HG03103 (cell line): ENCODE results near the gene LIPN.

Source experiments
- ATAC-seq: cut with Tn5 transposase; IDR thresholded peaks from one replicate; pipeline ENCODE4 v1.9.1; 2021; ENCODE audit warnings: low read depth; ENCODE audit not compliant: unreplicated experiment

Gene LIPN

DNA sequence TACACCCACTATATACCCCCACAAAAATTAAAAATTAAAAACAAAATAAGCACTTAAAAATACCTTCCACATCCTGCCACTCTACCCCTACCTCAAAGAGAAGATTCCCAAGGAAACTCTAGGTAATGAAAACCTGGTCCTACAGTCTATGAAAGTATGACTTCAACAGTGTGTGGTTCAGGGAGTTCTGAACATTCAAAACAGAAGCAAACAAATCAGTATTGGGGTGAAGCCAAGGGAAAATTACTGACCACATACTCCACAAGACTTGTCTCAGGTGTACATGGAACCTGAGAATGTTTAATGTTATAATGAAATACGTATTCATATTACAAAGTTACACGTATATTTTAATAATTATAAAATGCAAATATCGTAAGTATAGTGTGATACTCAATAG lies 22.4 kb downstream of the LIPN start:
- ATAC-seq = no peak

- ATAC-seq = no peak
Measured at GRCh38 chr10:88783724-88784123, 23.9 kb downstream of the LIPN start.

GRCh38 chr10:88786032-88786770 lies 26.4 kb downstream of the LIPN start:
- ATAC-seq = no peak

DNA sequence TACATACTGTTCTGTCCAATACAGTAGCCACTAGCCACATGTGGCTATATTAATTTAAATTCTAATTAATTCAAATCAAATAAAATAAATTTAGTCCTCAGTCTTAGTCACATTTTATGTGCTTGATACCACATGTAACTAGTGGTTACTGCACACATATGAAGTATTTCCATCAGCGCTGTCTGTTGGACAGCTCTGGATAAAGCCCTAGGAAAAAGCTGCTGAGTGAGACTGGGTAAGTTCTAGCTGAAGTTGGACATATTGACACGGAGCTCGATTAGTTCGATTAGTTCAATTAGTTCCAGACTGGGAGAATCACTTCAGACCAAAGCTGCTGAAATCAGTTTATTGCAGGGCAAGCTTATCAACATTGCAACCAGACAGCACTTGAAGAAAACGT lies 27.6 kb downstream of the LIPN start:
- no peak for ATAC-seq

- no peak for ATAC-seq
Measured at GRCh38 chr10:88788924-88789323, 29.1 kb downstream of the LIPN start.

DNA sequence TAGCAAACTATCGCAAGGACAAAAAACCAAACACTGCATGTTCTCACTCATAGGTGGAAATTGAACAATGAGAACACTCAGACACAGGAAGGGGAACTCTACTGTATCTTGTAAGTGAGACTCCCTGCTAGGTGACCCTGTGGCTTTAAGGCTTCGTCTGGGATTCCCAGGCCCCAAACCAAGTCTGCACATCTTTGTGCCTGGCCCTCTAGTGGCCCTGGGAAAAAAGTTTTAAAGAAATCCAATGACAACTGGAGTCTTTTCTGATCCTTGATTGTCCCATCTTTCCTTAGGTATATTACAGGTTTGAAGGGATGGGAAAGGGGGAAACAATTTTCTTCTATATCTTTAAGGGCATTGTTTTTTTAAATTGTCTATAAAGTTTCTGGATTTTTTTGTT lies 32.1 kb downstream of the LIPN start:
- no peak for ATAC-seq

DNA sequence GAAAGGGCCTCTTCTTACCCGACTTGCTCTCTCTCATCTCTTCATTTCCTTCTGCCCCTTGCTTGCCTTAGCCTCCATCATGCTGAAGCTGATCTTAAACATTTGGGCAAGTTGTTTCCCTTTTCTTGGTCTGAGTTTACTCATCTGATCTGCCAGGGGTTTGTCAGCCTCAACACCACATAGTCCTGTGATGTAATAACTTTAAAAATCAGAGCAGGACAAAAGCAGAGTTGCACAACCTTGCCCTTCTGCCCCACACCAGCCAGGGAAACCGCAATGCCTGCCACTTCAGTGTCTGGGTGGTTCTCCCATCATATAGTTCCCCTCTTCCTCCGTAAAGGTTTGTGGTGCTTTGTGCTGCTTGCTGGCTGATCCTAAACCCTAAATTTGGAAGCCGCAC lies 32.8 kb downstream of the LIPN start:
- ATAC-seq = no peak

DNA sequence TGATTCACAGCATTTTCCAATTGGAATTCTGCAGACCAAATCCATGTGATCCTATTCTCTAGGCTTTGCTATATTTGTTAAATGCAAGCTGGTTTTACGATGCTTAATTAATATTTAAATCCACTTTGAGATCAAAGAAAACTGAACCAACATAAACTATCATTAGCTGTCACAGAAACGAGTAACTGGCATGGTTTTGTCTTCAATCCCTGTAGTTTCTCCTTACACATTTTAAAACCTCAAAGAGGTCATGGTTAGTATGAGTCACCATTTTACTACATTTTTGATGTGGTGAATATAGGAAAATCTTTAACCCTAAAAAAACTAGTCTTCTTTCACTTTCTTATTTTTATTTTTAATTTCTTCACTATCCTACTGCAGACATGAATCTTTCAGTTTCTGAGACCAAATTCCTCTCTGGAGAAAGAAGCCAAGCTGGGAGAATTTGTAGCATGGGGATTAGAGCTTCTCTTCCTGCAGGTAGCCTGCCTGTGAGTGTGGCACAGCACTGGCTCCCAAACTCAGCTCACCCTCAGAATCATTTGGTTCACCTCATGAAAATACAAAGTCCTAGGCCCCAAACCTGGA lies 34.0 kb downstream of the LIPN start:
- ATAC-seq = no peak

DNA sequence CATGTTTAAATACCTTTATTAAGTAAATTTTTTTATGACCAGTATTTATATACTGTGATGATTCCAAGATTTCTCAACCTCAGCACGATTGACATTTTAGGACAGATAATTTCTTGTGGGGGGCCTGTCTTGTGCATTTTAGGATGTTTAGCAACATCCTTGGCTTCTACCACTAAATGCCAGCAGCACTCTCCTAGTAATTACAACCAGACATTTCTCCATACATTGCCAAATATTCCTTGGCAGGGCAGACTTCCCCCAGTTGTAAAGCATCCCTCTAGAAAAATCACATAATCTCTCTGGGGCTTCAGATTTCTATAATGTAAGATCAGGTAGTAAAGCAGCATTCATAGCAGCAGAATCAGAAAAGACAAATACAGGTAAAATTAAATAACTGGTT lies 34.9 kb downstream of the LIPN start:
- ATAC-seq = no peak

- ATAC-seq = no peak
Measured at GRCh38 chr10:88800152-88801125, 40.6 kb downstream of the LIPN start.

DNA sequence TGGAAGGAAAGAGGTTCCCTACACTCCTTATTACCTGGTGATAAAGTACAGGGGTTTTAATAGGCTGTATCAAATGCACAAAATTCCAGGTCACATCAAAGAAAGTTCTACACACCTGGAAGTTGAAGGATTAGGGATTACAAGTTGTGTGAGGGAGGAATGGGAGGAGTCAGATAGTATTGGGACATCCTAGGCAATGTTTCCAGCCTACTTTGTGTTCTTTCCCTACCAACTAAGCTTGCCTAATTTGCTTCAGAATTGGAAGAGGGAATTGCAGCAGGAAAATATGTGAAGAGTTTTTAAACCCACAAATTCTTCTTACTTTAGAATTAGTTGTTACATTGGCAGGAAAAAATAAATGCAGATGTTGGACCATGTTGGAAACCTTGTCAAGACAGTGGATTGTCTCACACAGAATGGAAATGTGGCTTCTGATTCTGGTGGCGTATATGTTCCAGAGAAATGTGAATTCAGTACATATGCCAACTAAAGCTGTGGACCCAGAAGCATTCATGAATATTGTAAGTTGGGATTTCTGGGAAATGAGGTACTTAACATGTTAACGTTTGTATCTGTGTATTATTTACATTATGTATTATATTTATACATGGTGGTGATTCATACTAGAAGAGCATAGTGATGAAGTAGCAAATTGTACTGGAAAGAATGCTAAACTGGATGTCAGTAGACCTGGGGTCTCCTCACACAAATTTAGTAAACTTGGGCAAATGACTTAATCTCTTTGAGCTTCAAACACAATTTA lies 42.9 kb downstream of the LIPN start, which contains the start of gene LIPM:
TSS of gene LIPM (plus strand) at position 208 of the 763 bp plus-strand sequence. CDS start at position 375, 167 bp downstream.
- no peak for ATAC-seq

DNA sequence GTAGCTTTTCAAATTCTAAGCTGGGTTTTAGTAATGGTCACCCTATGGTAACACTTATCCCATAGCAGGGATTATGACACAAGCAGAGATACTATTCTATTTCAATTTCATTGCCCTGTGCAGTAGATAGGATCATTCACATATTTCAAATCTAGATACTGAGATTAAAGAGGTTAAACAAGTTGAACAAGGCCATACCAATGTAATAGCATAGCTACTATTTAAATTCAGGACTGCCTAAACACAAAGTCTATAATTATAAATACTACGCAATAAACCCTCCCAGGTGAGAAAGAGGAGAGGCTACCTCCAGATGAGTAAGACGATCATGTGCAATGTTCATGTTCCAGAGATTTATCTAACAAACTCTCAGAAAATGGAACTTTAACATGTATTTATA lies 43.8 kb downstream of the LIPN start:
- no peak for ATAC-seq

DNA sequence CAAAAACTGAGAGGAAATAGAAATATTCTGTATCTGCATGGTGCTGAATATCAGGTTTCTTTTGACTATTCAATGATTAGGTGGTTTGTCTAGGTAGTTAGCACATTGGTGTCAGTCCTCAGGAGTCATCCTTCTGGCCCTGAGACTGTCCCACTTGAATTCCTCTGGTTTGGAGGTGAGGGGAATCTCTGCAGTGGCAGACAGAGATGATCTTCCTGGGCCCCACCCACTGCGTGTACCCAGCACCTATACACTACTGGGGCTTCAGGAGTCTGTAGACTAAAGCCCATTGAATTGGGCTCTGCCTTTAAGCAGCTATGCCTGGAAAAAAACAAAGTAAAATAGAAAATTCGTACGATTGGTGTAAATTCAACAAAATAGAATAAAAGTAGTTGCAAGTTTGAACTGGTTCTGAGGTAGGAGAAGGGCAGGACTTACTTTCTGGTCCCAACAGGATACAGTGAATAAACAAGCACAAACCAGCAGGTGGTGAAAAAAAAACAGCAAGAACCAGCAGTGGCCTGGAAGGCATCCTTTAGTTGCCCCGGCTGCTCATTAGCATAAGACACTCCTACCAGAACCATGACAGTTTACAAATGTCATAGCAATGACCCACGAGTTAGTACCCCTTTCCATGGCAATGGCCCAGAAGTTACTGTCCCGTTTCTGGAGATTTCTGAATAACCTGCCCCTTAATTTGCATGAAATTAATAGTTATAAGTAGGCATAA lies 44.4 kb downstream of the LIPN start:
- ATAC-seq = no peak

GRCh38 chr10:88805361-88805760 lies 45.5 kb downstream of the LIPN start:
- ATAC-seq = no peak

- ATAC-seq = no peak
Measured at GRCh38 chr10:88805924-88806323, 46.1 kb downstream of the LIPN start.

DNA sequence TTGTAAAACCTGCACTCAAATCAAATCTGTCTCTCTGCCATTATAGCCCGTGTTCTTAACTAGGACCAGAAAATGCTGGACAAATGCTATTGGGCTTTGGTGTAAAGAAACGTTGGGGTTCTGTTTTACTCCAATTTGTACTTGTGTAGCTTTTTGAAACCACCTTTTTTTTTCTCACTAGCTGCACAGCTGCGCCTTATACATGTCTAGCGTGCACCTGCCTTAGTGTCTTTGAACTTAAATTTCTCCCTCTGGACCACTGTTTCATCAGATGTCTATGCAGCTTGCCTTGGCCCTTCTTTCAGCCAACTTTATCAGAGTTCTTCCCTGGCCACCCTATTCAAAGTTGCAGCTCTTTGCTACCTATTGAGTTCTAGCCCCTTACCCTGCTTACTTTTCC lies 49.8 kb downstream of the LIPN start:
- no peak for ATAC-seq

DNA sequence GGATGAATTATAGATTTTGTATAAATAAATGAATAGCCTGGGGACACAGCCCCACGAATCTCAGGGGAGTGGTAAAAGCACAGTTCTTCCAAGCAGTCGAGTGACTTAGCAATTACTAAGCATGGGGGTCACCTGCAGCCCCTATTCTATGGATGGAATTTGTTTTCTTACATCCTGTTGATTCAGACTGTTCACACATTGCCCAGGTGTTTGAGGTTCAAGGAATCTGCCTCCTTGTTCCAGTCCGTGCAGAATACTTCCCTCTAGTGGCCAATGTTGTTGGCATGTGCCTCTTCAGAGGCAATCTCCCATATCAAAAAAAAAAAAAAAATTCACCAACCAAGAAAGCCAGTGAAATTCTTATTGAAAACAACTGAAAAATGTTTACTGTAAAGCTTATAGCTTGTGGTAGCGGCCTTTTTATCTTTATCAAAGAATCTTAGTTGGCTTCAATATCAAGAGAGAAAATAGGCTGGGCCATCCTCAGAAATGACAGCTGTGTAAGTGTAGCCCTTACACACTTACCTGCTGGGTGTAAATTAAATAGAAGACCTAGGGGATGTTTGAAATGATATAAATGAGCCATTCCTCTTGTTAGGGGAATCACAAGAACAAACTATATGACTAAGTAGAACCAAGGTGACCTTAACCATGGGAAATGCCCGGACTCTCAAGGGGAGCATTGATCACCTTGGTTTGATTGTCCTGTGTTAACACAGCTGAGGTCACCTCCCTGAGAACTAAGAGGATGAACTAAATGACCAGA lies 50.6 kb downstream of the LIPN start:
- no peak for ATAC-seq

DNA sequence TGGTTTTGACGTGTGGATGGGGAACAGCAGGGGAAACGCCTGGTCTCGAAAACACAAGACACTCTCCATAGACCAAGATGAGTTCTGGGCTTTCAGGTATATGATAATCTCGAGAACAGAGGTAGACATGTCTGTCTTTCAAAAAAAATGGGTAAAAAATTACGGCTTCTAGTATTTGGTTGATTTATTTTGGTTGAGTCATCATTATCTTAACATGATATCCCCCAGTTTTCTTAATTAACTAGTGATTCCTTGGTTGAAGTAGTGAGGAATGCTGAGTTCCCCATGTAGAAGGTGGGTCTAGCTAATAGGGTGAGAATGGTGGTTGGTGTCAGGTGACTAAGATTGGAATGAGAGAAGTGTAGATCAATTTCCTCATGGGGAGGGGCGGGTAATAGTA lies 53.4 kb downstream of the LIPN start:
- no peak for ATAC-seq

DNA sequence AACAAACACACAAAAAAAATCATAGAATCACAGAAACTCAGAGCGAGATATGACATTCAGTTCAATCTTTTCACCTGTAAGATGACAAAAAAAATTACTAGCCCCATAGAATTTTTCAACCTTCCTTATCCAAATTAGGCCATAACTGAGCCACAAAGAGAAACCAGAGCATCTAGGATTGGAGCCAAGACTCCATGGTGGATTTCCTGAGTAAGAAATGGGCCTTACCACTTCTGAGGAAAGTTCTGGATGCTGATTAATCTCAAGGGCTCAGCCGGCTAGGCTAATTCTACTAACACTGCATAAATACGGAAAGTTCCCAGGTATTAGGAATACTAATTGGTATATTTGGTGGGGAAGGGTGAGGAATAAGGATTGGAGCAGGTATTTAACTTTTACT lies 59.5 kb downstream of the LIPN start:
- no peak for ATAC-seq
